SU-DHL-6 (cell line): ENCODE results near the gene ADARB2.

Experiments
- EZH2phosphoT487 ChIP-seq: fragments of 200-600 bp; sonication (generic), shearing (Covaris generic); conservative IDR thresholded peaks from 2 replicates; pipeline ENCODE4 v1.6.1; 2018; ENCODE audit warnings: mild to moderate bottlenecking, antibody characterized with exemption, low read length, moderate library complexity, mixed read lengths
- TF ChIP-seq, protein P1 (sequence below): fragments of 200-600 bp; sonication (generic); IDR thresholded peaks from one replicate; pipeline ENCODE4 v1.5.1; 2017; ENCODE audit warnings: antibody characterized with exemption, mild to moderate bottlenecking, low read length, moderate library complexity; ENCODE audit not compliant: insufficient read depth, poor library complexity, severe bottlenecking

DNA sequence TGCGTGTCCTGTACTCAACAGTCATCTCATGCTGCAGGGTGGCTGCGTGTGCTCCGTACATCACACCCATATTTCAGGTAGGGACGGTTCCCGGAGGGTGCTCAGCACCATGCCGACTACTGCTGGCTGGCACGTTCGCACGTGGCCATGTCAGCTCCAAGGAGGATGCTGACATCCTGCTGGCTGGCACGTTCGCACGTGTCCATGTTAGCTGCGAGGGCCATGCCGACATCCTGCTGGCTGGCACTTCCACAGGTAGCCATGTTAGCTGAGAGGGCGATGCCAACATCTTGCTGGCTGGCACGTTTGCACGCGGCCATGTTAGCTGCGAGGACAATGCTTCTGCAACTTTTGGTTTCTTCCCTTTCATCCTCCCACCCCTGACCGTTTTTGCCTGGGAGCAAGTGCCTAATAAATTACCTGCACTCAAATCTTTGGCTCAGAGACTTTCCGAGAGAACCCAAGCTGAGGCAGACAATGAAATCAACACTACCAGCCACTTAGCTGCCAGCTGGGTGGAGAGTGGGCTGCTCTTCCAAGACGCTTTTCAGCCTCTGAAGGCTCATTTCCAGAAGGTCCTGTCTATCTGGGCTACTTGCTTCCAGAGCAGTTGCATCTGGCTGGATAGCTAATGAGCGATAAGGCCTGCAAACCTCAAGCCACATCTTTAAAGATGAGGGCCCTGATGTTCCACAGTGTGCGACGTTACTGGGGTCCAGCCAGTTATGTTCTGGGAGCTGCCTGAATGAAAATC is 576.6 kb downstream of the ADARB2 start:
- TF ChIP-seq, protein P1, sequence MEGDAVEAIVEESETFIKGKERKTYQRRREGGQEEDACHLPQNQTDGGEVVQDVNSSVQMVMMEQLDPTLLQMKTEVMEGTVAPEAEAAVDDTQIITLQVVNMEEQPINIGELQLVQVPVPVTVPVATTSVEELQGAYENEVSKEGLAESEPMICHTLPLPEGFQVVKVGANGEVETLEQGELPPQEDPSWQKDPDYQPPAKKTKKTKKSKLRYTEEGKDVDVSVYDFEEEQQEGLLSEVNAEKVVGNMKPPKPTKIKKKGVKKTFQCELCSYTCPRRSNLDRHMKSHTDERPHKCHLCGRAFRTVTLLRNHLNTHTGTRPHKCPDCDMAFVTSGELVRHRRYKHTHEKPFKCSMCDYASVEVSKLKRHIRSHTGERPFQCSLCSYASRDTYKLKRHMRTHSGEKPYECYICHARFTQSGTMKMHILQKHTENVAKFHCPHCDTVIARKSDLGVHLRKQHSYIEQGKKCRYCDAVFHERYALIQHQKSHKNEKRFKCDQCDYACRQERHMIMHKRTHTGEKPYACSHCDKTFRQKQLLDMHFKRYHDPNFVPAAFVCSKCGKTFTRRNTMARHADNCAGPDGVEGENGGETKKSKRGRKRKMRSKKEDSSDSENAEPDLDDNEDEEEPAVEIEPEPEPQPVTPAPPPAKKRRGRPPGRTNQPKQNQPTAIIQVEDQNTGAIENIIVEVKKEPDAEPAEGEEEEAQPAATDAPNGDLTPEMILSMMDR = no peak
- TF ChIP-seq EZH2phosphoT487 = no peak
